Hindlimb muscle (tissue), 1 donor: ENCODE results near the gene ZFYVE21. TPM values are rescaled to one million over a fixed set of nuclear protein-coding genes. Genes with fewer than 3 reads are reported as not detected.

Experiments
- DNase-seq: peaks from one replicate; pipeline ENCODE4 v3.0.0-alpha.2; 2013
- polyA plus RNA-seq: library from polyadenylated mRNA; unstranded; fragments of 120-200 nt; gene quantifications from one replicate; pipeline ENCODE4 v1.2.1, GENCODE V29; 2013; ENCODE audit not compliant: insufficient read length

Gene ZFYVE21
- polyA plus RNA-seq, 1 donor, result 44.2 TPM

DNA sequence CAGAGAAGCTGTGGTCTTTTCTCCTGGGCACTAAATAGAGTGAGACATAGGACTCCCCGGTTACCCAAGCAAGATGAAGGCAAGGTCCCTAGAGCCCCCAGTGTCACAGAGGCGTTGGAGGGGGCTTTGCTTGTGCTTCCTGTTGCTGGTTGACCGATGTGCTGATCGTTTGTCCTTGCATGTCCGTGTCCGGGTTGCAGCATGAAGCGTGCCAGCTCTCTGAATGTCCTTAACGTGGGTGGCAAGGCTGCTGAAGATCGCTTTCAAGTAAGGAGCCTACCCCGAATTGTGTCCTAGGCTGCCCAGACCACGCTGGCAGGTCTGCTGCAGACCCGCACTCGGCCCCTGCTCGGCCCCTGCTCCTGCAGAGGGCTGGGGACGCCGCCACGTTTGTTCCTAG lies 23.5 kb upstream of the ZFYVE21 start:
- no peak for DNase-seq

DNA sequence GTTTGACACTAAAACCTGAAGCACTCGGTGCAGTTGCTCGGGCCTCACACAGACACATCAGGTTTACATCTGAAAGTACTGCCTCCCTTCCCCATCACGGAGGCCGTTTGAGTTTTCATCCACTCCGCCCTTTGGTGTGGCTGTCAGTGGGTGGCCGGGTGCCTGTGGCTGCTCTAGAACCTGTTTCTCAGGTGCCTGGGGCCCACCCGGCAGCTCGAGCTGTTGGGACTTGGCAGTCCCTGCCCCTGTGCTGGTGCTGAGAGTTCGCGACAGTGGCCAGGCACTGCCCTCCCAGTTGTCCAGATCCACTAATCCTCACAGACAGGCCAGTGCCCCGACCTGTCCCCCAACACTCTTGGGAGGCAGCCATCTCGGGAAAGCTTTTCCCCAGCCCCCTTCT lies 22.7 kb upstream of the ZFYVE21 start:
- DNase-seq, result no peak

DNA sequence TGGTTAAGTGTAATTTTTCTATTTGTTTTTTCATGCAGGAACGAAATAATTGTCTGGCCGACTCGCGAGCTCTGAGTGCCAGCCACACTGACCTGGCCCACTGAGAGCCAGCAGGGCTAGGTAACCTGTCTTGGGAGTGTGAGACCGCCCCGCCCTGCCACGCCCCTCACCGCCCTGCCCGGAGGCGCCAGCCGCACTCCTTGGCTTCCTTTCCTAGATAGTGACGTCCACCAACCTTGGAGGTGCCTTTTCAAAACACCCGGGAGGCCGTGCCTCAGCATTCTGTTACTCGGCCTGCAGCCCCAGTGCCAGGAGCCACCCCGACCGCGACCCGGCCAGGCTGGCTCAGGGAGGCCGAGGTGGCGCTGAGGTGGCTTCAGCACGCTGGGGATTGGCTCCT lies 22.1 kb upstream of the ZFYVE21 start:
- DNase-seq, result no peak

DNA sequence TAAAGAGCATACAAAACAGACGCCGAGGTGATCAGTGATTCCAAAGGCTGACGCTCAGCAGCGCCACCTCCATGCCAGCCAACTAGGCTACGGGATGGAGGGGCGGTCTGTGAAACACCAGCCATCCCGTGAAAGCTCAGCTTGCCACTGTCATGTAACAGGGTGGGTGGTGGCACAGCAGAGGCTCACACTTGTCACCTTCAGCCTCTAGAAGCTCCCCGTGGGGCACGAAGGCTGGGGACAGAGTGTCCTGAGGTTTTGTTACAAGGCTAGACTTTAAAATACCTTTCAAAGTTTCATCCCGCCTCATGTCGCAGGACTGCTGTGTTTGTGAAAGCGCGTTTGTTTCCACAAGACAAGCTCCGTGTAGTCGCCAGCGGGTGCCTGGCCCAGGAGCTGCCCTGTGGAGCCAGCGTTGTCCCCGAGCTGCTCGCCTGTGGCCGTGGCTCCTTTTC lies 21.0 kb upstream of the ZFYVE21 start:
- no peak for DNase-seq

DNA sequence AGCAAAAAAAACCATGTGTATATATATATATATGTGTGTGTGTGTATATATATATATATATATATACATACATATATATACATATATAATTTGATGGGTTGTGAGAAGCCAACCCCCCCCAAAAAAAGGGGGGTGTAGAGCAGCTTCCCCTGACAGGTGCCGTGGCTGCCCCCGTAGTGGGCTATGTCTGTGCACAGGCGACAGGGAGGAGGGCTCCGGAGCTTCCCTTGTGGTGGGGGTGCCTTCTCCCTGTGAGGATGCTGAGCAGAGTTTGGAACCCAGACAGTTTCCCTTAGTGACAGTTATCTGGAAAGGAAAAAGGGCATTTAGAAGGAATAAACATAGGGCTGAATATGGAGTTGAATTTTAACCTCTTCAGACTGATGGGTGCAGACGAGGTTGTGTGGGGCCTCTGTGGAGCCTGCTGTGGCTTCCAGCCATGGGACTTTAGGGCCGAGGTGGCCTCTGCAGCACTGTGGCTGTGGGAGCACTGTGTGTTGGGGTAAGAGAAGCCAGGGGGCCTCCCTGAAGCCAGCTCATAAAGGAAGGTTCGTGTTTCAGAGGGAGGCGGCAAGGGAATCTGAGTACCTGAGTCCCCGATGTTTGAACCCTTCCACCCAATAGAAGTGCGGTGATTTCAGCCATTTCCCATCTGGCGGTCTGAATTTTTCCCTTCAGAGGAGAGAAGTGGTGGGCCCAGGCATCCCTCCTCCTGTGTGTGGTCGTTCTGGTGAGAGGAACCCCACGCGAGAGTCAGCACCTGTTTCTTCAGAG lies 20.1 kb upstream of the ZFYVE21 start:
- no peak for DNase-seq

DNA sequence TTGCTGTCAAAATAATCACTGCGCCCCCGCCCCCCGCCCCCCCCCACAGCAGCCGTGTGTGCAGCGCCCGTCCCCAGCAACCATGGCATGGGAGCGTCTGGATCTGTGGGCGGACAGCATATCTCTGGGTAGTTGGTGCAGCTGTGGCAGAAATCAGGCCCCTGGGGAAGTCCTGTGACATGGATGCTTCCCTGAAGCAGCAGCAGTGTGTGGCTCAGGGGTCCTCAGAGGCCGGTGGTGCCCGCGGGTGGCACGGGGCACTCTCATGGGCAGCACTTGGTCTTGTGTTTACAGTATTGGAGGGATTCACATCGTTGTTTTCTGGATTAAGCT lies 19.6 kb upstream of the ZFYVE21 start:
- DNase-seq, result no peak

DNA sequence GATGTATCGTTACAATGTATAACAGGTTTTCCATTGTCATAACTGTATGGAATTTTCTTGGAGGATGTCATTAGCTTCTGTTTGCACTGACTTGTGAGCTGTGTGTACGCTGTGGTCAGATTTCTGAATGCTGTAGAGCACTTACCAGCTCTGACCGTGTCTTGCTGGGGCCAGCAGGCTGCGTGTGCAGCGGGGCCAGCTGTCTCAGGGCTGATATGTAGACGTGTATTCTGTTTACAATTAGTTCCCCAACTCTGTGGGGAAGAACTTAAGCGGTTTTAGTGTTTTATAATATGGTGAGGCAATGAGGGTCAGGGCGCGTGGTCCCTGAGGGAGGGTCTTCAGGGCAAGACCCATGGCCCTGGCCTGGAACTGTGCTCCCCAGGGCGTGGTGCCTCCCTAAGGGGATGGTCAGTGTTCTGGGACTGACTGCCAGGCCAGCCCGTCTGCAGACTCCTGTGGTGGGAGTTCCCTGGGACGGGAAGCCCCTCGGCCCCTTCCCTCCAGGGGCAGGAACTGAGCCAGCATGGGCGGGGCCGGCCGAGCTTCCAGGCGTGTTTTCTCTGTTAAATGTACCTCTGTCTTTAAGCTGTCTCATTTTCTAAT lies 19.0 kb upstream of the ZFYVE21 start:
- DNase-seq, result peak; percentile 71

DNA sequence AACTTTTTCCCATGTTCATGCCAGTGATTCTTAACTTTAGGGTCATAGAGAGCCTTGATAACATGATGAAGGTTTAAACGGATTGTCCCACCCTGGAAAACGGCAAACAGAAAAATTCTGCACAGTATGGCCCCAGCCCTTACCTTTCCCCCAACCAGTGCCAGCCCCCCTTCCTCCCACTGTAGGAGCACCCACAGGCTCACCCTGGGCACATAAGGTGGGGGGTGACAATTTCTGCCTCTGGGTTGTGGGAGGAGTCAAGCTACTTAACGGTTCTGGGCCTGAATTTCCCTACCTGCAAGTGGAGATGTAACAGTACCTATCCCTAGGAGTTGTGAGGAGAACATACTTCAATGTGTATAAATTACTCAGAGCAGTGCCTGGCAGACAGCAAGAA lies 18.4 kb upstream of the ZFYVE21 start:
- no peak for DNase-seq

DNA sequence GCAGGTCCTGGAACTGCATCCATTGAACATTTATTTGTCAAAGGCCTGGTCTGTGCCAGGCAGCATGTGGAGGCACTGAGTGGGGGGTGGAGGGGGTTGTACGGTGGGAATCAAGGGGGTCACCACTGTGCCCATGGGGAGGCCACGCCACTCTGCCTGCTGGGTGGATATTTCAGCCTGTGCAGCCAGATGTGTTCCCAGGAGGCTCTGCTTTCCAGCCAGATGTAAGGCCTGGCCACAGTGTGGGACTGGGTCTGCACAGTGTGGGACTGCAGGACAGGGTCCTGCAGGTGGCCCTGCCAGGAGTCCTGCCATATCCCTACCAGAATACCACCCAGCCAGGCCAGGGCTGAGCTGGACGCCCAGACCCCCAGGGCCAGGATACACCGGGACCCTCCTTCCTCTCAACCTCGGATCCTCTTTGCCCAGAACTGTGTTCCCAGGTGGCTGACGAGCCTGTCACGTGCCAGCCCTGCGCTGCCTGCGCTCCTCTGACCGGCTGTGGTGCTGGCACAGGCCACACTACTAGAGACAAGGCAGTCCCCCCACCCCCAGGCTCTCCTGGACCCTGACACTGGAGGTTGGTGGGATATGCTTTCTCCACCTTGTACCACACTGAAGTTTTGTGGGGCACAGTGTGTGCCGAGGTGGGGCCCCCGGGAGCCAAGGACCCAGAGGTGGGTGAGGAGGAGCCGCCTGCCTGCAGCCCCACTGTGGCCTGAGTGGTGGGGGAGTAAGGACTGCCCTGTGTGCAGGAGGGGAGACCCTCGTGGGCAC lies 17.8 kb upstream of the ZFYVE21 start:
- no peak for DNase-seq

DNA sequence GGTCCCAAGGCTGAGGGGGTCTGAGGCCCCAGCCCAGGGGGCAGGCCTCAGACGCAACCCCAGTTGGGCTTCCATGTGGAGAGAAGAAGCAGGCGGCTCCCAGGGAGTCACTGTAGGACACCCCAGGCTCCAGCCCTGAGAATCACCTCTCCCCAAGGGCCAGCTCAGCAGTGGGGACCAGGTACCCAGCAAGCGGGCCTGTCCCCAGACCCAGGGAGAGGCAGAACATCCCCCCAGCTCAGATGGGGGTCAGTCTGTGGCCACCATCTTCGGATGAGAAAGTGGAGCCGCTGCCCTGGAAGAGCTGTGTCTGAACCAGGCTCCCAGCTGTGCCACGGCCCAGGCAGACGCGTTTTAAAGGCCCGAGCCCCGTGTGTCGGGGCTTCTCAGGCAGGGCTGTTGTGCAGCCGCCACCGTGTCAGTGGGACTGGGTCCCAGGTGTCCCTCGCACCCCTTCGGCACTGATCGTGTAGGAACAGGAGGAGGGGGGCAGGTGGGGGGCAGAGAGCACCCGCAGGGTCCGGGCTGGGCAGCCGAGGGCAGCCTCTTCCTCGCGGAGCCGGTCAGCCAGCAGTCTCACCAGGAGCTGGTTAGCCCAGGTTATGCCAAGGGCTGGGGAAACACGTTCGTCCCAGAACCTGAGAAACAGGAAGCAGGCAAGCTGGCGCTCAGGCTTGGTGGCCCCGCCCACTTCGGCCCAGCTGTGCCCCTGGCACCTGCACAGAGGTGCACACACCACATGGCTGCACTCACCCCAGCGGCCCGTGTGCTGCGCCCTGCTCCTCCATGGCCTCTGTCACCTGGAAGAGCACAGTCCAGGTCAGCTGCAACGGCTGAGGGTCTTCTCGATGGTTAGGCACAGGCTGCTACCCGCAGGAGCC lies 17.0 kb upstream of the ZFYVE21 start:
- DNase-seq, result no peak

DNA sequence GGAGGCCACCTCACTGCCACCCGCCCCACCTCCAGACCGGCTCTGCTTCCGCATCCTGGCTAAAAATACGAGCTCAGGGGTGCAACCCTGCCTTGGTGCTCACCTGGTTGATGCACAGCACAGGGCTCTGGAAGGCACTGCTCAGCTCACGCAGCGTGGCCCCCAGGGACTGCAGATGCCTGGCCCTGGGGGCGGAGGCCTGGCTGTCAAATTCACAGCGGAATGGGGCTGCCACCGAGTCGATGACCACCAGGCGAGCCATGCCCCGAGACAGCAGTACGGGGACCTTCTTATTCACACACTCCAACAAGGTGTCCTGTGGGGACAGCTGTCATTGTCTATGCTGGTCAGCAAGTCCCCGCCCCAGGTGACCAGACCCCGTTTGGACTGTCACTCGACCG lies 16.3 kb upstream of the ZFYVE21 start:
- DNase-seq, result no peak

DNA sequence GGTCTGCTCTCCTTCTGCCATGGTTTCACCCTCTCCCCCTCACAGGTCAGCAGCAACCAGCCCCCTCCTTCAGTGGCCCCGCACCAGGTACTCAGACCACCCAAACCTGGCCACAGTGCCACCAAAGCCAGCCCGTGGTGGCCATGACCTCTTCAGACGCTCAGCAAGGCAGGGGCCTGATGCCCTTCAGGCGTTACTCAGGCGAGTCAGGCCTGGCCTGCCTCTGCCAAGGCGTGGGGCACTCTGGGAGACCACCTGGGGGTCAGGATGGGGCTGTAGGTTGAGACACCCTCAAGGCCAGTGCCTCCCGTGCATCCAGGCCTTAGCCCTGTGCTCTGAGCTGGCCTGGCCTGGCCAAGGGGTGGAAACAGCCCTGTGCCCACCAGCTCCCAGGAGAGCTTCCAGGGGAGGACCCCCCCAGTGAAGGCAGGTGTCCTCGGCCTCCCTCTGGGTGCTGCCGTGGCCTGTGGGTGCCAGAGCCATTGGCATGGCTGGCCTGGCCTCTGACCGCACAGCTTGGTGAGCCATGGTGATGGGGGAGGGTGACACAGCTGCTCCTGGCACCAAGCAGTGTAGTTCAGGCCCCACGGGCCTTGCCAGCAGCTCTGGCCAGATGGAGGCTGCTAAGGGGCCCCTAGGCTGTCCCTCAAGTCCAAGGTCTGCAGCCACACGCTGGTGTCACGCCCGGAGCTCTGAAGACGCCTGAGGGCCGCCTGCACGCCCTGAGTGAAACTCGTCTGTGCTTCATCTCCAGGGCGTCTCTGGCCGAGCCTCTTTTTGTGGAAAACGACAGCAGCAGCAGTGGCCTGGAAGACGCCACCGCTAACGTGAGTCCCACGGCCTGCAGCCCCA lies 15.5 kb upstream of the ZFYVE21 start:
- DNase-seq, result no peak

DNA sequence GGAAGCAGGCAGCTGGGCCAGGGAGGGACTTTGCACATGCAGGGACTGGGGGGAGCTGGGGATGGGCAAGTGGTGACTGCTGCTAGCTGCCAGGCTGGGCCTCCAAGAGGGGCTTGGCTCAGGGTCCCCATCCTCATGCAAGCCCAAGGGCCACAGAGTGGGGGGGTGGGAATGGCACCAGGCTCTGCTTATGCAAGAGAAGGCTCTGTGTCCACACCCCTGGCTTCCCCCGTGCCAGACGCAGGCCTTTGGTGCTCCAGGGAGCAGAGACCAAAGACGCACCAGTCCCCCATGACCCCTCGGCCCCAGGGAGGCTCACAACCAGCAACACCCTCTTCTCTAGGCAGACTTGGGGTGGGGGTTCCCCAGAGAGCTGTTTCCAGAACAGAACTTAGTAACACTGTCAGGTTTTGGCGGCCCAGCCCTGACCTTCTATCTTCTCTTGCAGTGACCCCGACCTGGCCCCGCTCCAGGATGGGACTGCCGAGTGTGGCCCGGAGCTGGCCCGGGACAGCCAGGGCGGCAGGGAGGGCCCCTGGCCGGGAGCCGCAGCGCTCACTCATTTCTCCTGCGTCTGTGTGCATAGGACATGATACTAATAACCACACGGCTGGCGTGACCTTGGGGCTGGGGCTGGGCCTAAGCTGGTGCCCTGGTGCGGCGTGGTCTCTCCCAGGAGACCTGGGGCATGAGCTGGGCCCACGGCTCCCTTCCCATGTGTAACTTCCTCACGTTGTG lies 14.7 kb upstream of the ZFYVE21 start:
- no peak for DNase-seq

DNA sequence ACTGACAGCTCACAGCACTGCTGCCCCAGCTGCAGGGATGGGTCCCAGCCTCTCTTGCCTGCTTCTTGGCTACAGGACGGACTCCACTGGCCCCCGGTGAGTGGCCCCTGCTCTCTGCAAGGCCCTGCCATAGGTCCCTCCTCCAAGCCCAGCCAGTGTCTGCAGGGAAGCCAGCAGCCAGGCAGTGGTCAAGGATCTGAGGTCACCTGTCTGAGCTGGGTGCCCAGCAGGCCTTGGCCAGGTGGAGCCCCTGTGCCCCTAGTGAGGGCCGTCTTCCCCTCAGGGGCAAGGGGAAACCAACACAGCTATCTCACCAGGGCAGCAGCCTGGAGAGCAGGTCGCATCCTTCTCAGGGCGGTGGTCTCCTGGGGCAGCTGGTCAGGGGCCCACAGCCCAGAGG lies 13.5 kb upstream of the ZFYVE21 start:
- no peak for DNase-seq

DNA sequence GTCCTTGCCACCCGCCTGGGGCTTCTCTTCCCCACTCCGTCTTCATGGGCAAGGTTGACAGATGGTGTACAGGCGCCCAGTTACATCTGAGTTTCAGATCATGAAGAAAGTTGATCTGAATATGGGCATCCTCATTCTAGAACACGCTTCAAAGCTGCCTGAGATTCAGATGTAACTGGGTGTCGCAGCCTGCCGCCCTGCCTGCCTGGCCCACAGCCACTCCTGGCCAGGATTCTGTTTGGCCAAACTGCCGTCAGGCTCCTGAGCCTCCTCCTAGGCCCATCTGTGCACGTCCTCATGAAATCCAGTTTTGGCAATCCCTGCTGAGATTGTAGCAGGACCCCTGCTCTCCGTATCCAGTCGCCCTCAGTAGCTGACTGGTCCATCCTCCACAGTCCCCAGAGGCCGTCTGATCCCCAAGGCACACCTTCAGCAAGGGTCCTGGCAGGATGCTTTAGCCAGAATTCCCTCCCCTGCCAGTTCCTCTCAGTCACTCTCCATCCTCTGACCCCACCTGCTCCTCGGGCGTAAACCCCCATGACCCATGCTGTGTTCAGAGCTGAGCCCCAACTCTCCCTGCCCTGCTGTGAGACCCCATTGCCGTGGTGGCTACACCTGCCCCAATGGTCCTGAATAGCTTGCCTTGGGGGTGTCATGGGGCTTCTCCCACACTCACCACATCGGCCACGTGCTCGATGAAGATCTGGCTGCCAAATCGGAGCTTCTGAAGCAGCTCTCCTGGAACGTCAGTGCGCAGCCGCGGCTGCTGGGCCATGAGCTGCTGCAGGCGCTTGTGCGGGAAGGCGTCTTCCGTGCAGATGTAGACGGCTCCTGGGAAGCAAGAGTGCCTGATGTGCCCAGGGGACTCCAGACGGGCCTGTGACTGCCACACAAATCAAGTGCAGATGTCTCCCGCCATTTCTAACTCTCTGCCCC lies 12.8 kb upstream of the ZFYVE21 start:
- no peak for DNase-seq

DNA sequence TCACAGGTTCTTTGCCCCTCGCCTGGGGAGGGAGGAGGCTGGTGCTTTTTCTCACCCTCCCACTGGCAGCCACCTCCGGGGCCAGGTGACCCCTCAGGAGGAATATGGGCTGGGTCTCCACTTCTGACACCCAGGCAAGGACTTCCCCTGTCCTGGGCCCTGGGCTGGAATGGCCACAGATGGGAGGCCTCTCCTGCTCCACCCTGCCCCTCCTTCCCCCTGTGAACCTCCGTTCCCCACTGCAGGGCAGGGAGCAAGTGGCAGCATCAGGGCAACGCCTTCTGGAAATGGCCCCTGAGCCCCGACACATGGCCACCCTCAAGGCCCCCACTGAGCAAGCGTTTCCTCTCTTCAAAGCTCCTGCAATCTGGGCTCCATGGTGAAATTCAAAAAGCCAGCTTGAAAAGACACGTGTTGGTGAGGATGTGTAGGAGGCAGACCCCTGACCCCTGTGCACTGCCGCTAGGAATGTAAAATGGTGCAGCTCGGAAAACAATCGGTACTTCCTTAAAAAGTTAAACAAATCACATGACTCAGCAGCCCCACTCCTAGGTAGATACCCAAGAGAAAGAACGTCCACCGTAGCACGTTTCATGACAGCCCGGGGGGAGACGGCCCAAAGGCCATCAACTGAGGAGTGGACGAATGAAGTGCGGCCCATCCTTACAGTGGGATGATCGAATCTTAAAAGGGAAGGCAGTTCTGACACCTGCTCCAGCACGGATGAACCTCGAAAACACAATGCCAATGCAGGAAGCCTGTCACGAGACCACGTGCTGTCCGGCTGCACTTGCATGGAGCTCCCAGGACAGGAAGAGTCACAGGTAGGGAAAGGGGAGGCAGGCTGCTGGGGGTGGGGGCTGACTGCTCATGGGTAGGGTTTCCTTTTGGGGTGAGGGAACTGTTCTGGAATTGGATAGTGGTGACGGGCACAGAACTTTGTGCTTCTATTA lies 11.9 kb upstream of the ZFYVE21 start:
- no peak for DNase-seq

DNA sequence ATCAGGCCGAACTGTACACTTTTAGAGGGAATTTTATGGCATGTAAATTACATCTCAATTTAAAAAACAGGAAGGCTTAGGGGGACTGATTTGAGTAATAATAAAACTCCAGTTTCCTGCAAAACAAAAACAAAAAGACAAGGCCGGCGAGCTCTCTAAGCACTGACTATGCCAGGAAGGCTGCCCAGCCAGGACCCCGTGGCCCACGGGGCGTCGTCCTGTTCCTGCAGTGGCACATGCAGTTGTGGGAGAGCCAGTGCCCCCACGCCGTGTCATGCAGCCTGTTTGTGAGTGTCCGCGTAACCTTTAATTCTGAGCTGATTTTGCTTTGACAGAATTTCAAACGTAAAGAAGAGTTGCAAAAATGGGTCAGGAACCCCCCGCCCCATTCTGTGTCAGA lies 10.9 kb upstream of the ZFYVE21 start:
- DNase-seq, result no peak

DNA sequence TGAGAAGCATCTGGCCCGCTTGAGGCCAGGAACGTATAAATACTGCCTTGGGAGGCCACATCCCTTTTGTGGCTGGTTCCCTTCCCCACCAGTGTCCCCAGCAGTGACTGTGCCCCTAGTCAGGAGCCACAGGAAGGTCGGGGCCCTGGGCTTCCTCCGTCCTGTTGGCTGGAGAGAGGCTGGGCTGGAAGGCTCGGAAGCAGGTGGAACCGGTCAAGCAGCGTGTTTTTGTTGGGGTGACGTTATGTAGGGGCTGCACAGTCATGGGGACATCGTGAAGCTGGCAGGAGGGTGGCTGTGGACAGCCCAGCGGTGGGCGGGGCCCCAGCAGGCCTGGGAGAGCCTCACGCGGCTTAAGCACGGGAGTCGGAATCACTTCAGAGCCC lies 10.5 kb upstream of the ZFYVE21 start:
- no peak for DNase-seq
